SK-N-SH (cell line): Measurements from ENCODE around the gene RADIL. TPM values are rescaled to one million over a fixed set of nuclear protein-coding genes. Genes with fewer than 3 reads are reported as not detected.
A peak's percentile ranks its signal among the peaks of the same experiment; 100 is the strongest.

Experiments
- CTCF ChIA-PET: fragments of 300-600, 350-600 bp; formaldehyde crosslinking; extraction: SDS; loops from one replicate; lab custom pipeline; 2021; lab: Yijun Ruan, JAX
- POLR2A ChIA-PET: fragments of 350-600 bp; sonication (Branson Sonifier 250); formaldehyde crosslinking; extraction: SDS; loops from one replicate; lab custom pipeline; 2020; ENCODE audit warnings: antibody characterized with exemption, inconsistent platforms; lab: Yijun Ruan, JAX
- DNase-seq: peaks from one replicate; pipeline ENCODE4 v3.0.0; 2012
- H2AFZ ChIP-seq: fragments of 200-600 bp; sonication (generic); 2 replicates; pipeline ENCODE4 v1.8.1; 2016; ENCODE audit warnings: antibody characterized with exemption, mild to moderate bottlenecking, low read depth
- H3F3A ChIP-seq: fragments of 200-600 bp; sonication (generic); replicated peaks from 2 replicates; pipeline ENCODE3; 2016; ENCODE audit warnings: antibody characterized with exemption, mild to moderate bottlenecking; ENCODE audit not compliant: insufficient read depth
- H3K27ac ChIP-seq, 2 experiments: fragments of 200-500 bp in 1 of 2; fragments of 200-600 bp in 1 of 2; sonication (Bioruptor generic) in 1 of 2; sonication (generic), shearing (Covaris generic) in 1 of 2; 2 replicates each; pipeline versions ENCODE4 v1.5.1 to v1.6.1; 2014 to 2016; ENCODE audit warnings: low read depth in 2 of 2, inconsistent platforms in 1 of 2, low read length in 1 of 2, mild to moderate bottlenecking in 1 of 2, mixed read lengths in 1 of 2
- H3K27me3 ChIP-seq: fragments of 200-600 bp; sonication (generic), shearing (Covaris generic); 2 replicates; pipeline ENCODE4 v1.6.1; 2016; ENCODE audit warnings: mixed run types; ENCODE audit not compliant: insufficient read depth
- H3K36me3 ChIP-seq, 2 experiments: fragments of 200-500 bp in 1 of 2; fragments of 200-600 bp in 1 of 2; sonication (Bioruptor generic) in 1 of 2; sonication (generic) in 1 of 2; replicated peaks in 1 of 2; 2 replicates each; pipeline versions ENCODE3 to v1.5.1; 2014 to 2016; ENCODE audit warnings: low read length in 1 of 2, mild to moderate bottlenecking in 1 of 2; ENCODE audit not compliant: insufficient read depth in 2 of 2, control insufficient read depth in 1 of 2
- H3K4me1 ChIP-seq, 2 experiments: fragments of 200-500 bp in 1 of 2; fragments of 200-600 bp in 1 of 2; sonication (Bioruptor generic) in 1 of 2; sonication (generic), shearing (Covaris generic) in 1 of 2; 2 replicates each; pipeline versions ENCODE4 v1.5.1 to v1.6.1; 2014 to 2016; ENCODE audit warnings: low read depth in 1 of 2, low read length in 1 of 2, mixed run types in 1 of 2; ENCODE audit not compliant: insufficient read depth in 2 of 2, control insufficient read depth in 1 of 2
- H3K4me2 ChIP-seq: fragments of 200-600 bp; sonication (generic), shearing (Covaris generic); 2 replicates; pipeline ENCODE4 v1.6.1; 2017; ENCODE audit warnings: mixed run types
- H3K4me3 ChIP-seq, 2 experiments: fragments of 200-500 bp in 1 of 2; fragments of 200-600 bp in 1 of 2; sonication (Bioruptor generic) in 1 of 2; sonication (generic), shearing (Covaris generic) in 1 of 2; 2 replicates each; pipeline versions ENCODE4 v1.5.1 to v1.8.1; 2014 to 2016; ENCODE audit warnings: low read depth in 2 of 2, inconsistent platforms in 1 of 2, low read length in 1 of 2, mild to moderate bottlenecking in 1 of 2, mixed read lengths in 1 of 2, moderate library complexity in 1 of 2
- H3K79me2 ChIP-seq: fragments of 200-600 bp; sonication (generic); 2 replicates; pipeline ENCODE4 v1.8.1; 2017; ENCODE audit warnings: mild to moderate bottlenecking; ENCODE audit not compliant: insufficient read depth
- H3K9ac ChIP-seq: fragments of 200-600 bp; sonication (generic); 2 replicates; pipeline ENCODE4 v1.6.1; 2017; ENCODE audit warnings: mixed run types
- H3K9me2 ChIP-seq: fragments of 200-600 bp; sonication (generic); 2 replicates; pipeline ENCODE4 v1.6.1; 2017; ENCODE audit warnings: mixed run types
- H3K9me3 ChIP-seq: fragments of 200-600 bp; sonication (generic); 2 replicates; pipeline ENCODE4 v1.6.1; 2017; ENCODE audit warnings: mixed run types, mild to moderate bottlenecking, moderate library complexity
- H4K20me1 ChIP-seq: fragments of 200-600 bp; sonication (generic); 2 replicates; pipeline ENCODE4 v1.6.1; 2017; ENCODE audit warnings: mild to moderate bottlenecking, mixed run types; ENCODE audit not compliant: insufficient read depth
- CTCF ChIP-seq: fragments of 200-600 bp; sonication (generic); IDR thresholded peaks from 2 replicates; pipeline ENCODE4 v1.6.1; 2017; ENCODE audit warnings: antibody characterized with exemption, mild to moderate bottlenecking, moderate library complexity
- EZH2phosphoT487 ChIP-seq: fragments of 200-600 bp; sonication (generic); IDR thresholded peaks from 2 replicates; pipeline ENCODE4 v1.6.1; 2017; ENCODE audit warnings: low read depth, mixed run types, mild to moderate bottlenecking, antibody characterized with exemption, moderate library complexity, borderline replicate concordance
- FOXJ3 ChIP-seq: sonication (generic); formaldehyde crosslinking; IDR thresholded peaks from 2 replicates; pipeline ENCODE4 v1.5.1; 2020; ENCODE audit warnings: mild to moderate bottlenecking, missing genetic modification reagents
- IRF3 ChIP-seq: fragments of 150-350 bp; IDR thresholded peaks from 2 replicates; pipeline ENCODE4 v1.6.1; 2016; ENCODE audit warnings: mild to moderate bottlenecking, low read depth, low read length
- JUND ChIP-seq: IDR thresholded peaks from 2 replicates; pipeline ENCODE4 v1.4.0; 2012
- MXI1 ChIP-seq: IDR thresholded peaks from 2 replicates; pipeline ENCODE4 v1.6.1; 2012; ENCODE audit warnings: mild to moderate bottlenecking, low read depth, low read length, improper control_type of control experiment
- REST ChIP-seq: IDR thresholded peaks from 2 replicates; pipeline ENCODE4 v1.6.1; 2012; ENCODE audit warnings: mild to moderate bottlenecking, low read depth, low read length, moderate library complexity
- RFX5 ChIP-seq: IDR thresholded peaks from 2 replicates; pipeline ENCODE4 v1.6.1; 2012; ENCODE audit warnings: mild to moderate bottlenecking, improper control_type of control experiment, low read length
- USF2 ChIP-seq: fragments of 150-350 bp; IDR thresholded peaks from 2 replicates; pipeline ENCODE4 v1.6.1; 2017; ENCODE audit warnings: antibody characterized with exemption, low read length, low read depth, borderline replicate concordance
- ZBTB33 ChIP-seq: IDR thresholded peaks from 2 replicates; pipeline ENCODE4 v1.4.0; 2012; ENCODE audit warnings: low read depth, borderline replicate concordance
- WGBS: methylation state at CpG from one replicate; pipeline ENCODE4 v1.1.6; 2017; ENCODE audit warnings: low lambda C conversion rate; 5-methylcytosine and 5-hydroxymethylcytosine counted together
- polyA plus RNA-seq, 3 experiments: library from polyadenylated mRNA; depleted of rRNA; stranded (reverse); fragments of >200 nt; gene quantifications; 2 replicates each; pipeline ENCODE4 v1.2.3, GENCODE V29; 2012

Gene RADIL
- polyA plus RNA-seq, 1 of the 3 experiments (the other 2 are of a cell fraction) = 4.3 TPM

GRCh38 chr7:4931943-4932342, 48.4 kb upstream of the RADIL start:
- 64% methylated on average over 12 of the region's 12 CpGs for WGBS
- peak; percentile 75 for DNase-seq
- Histone ChIP-seq H3F3A (no peaks in the 10 kb centered on the region), H3K4me2 (no peak overlapping the region), H3K27me3 (no peaks in the 10 kb centered on the region; the same call in 1 of the 2 replicates), H3K9ac (no peak overlapping the region), H3K27ac (no peak overlapping the region), H3K4me3 (no peak overlapping the region), H3K9me2 (no peaks in the 10 kb centered on the region), H3K9me3 (no peaks in the 10 kb centered on the region), H3K36me3 (no peaks in the 10 kb centered on the region), H4K20me1 (no peaks in the 10 kb centered on the region), H2AFZ (no peak overlapping the region), H3K79me2 (no peaks in the 10 kb centered on the region), H3K4me1 (no peaks in the 10 kb centered on the region)
- CTCF ChIA-PET = no interaction called here
- POLR2A ChIA-PET = no interaction called here
- TF ChIP-seq RFX5 (peak; percentile 93), MXI1 (no peak)

- CTCF ChIA-PET = interaction anchor here (1.6 kb wide), 1 partner anchor 245 kb away, joined by 4 read pairs; no protein-coding TSS in a partner anchor
- WGBS = 44% methylated on average over 8 of the region's 8 CpGs
- POLR2A ChIA-PET = no interaction called here
- Histone ChIP-seq H3K4me3 (no peak overlapping the region), H3K9me2 (no peaks in the 10 kb centered on the region), H3K36me3 (no peaks in the 10 kb centered on the region), H3F3A (no peaks in the 10 kb centered on the region), H3K9me3 (no peaks in the 10 kb centered on the region), H3K4me1 (no peaks in the 10 kb centered on the region), H3K79me2 (no peaks in the 10 kb centered on the region), H3K9ac (no peak overlapping the region), H3K27ac (no peak overlapping the region), H3K27me3 (no peaks in the 10 kb centered on the region; the same call in 1 of the 2 replicates), H3K4me2 (no peak overlapping the region), H4K20me1 (no peaks in the 10 kb centered on the region), H2AFZ (no peak overlapping the region)
- no peak for TF ChIP-seq IRF3
- no peak for DNase-seq
Observed at GRCh38 chr7:4929005-4929404, 45.5 kb upstream of the RADIL start.

- Histone ChIP-seq H3F3A (no peaks in the 10 kb centered on the region), H3K27me3 (no peaks in the 10 kb centered on the region; the same call in 1 of the 2 replicates), H3K4me1 (no peaks in the 10 kb centered on the region), H3K4me3 (no peak overlapping the region), H2AFZ (no peak overlapping the region), H3K9me2 (no peaks in the 10 kb centered on the region), H3K4me2 (no peak overlapping the region), H4K20me1 (no peaks in the 10 kb centered on the region), H3K27ac (no peak overlapping the region), H3K9me3 (no peaks in the 10 kb centered on the region), H3K36me3 (no peaks in the 10 kb centered on the region), H3K9ac (no peak overlapping the region), H3K79me2 (no peaks in the 10 kb centered on the region)
- ChIA-PET CTCF (interaction anchor here (1.0 to 1.6 kb wide), 2 partner anchors 45 to 246 kb away, joined by 3 to 4 read pairs; partner anchors contain the start of gene RADIL), POLR2A (no interaction called here)
- DNase-seq = no peak
- WGBS = 51% methylated on average over 2 of the region's 2 CpGs
- TF ChIP-seq ZBTB33 (no peak), CTCF (no peak), REST (no peak), FOXJ3 (CRISPR knock-in tag) (no peak), USF2 (no peak), MXI1 (no peak), JUND (no peak), EZH2phosphoT487 (no peak)
Observed at GRCh38 chr7:4928445-4928844, 44.9 kb upstream of the RADIL start.
